T-helper 1 cell treated with Interleukin-12 subunit alpha and Interleukin-12 subunit beta and Interleukin-4 antibody, amounts not matched to agents 30 μg/mL and 1 μg/mL, for 36 hours (primary cell): ENCODE data around the gene TBC1D9.

Experiments used
- H3K27ac Mint-ChIP-seq: one replicate; pipeline ENCODE4 v1.8.0; 2021; ENCODE audit warnings: mild to moderate bottlenecking, mixed read lengths
- H3K27me3 Mint-ChIP-seq: one replicate; pipeline ENCODE4 v1.8.0; 2021; ENCODE audit warnings: low read depth, mixed read lengths
- H3K36me3 Mint-ChIP-seq: one replicate; pipeline ENCODE4 v1.8.0; 2021; ENCODE audit warnings: low read depth, mixed read lengths
- H3K4me1 Mint-ChIP-seq: one replicate; pipeline ENCODE4 v1.8.0; 2021; ENCODE audit warnings: low read depth, mixed read lengths
- H3K4me3 Mint-ChIP-seq: one replicate; pipeline ENCODE4 v1.8.0; 2021; ENCODE audit warnings: mild to moderate bottlenecking, moderate library complexity, mixed read lengths
- H3K9me3 Mint-ChIP-seq: one replicate; pipeline ENCODE4 v1.8.0; 2021; ENCODE audit warnings: mixed read lengths

The TBC1D9 gene

GRCh38 chr4:140595065-140595464, 161.1 kb downstream of the TBC1D9 start:
- no peak overlapping the region for H3K27ac Mint-ChIP-seq
- peaks cover 6% of the 10 kb centered on the region for H3K4me1 Mint-ChIP-seq
- no peak overlapping the region for H3K4me3 Mint-ChIP-seq
- H3K36me3 Mint-ChIP-seq, result no peaks in the 10 kb centered on the region
- peaks cover 36% of the 10 kb centered on the region for H3K27me3 Mint-ChIP-seq
- no peaks in the 10 kb centered on the region for H3K9me3 Mint-ChIP-seq

DNA sequence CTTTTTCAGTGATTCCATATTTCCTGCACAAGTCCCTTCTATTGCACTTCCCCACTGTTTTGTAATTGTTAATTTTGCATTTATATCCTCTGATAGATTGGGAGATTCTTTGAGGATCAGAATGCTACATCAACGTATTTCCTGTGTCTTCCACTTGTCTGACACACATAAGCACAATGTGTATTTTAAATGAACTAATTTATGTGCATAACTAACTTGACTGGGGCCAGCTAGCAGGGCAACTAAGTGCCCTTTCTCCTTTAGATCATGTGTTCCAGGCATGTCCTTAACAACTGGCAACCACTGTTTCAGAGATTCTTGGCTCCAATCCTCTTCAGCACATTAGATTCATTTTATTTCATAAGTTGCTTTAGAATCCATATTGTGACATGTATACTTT, 171.7 kb downstream of the TBC1D9 start:
- H3K36me3 Mint-ChIP-seq, result no peaks in the 10 kb centered on the region

GRCh38 chr4:140581078-140581477, 175.1 kb downstream of the TBC1D9 start:
- no peaks in the 10 kb centered on the region for H3K4me1 Mint-ChIP-seq

More for the DNA sequence above, 171.7 kb downstream of the TBC1D9 start:
- no peaks in the 10 kb centered on the region for H3K9me3 Mint-ChIP-seq
- H3K4me1 Mint-ChIP-seq, result no peaks in the 10 kb centered on the region
- no peak overlapping the region for H3K27ac Mint-ChIP-seq
- no peak overlapping the region for H3K4me3 Mint-ChIP-seq
- H3K27me3 Mint-ChIP-seq, result peaks cover 13% of the 10 kb centered on the region

GRCh38 chr4:140579278-140579677, 176.9 kb downstream of the TBC1D9 start:
- Mint-ChIP-seq H3K4me3 (no peak overlapping the region), H3K4me1 (no peaks in the 10 kb centered on the region), H3K9me3 (no peaks in the 10 kb centered on the region), H3K36me3 (no peaks in the 10 kb centered on the region), H3K27me3 (peaks cover 38% of the 10 kb centered on the region), H3K27ac (no peak overlapping the region)

More at GRCh38 chr4:140581078-140581477, 175.1 kb downstream of the TBC1D9 start:
- no peak overlapping the region for H3K4me3 Mint-ChIP-seq
- H3K9me3 Mint-ChIP-seq, result no peaks in the 10 kb centered on the region
- no peaks in the 10 kb centered on the region for H3K36me3 Mint-ChIP-seq
- no peak overlapping the region for H3K27ac Mint-ChIP-seq
- peaks cover 36% of the 10 kb centered on the region for H3K27me3 Mint-ChIP-seq

GRCh38 chr4:140575489-140575888, 180.7 kb downstream of the TBC1D9 start:
- H3K27ac Mint-ChIP-seq, result no peak overlapping the region
- no peak overlapping the region for H3K4me3 Mint-ChIP-seq
- H3K27me3 Mint-ChIP-seq, result peaks cover 57% of the 10 kb centered on the region
- no peaks in the 10 kb centered on the region for H3K36me3 Mint-ChIP-seq
- no peaks in the 10 kb centered on the region for H3K4me1 Mint-ChIP-seq
- peaks cover 3% of the 10 kb centered on the region for H3K9me3 Mint-ChIP-seq

GRCh38 chr4:140571620-140572019, 184.6 kb downstream of the TBC1D9 start:
- peaks cover 2% of the 10 kb centered on the region for H3K36me3 Mint-ChIP-seq
- peaks cover 44% of the 10 kb centered on the region for H3K27me3 Mint-ChIP-seq
- H3K27ac Mint-ChIP-seq, result no peak overlapping the region
- no peak overlapping the region for H3K4me3 Mint-ChIP-seq
- H3K9me3 Mint-ChIP-seq, result peaks cover 3% of the 10 kb centered on the region
- peaks cover 2% of the 10 kb centered on the region for H3K4me1 Mint-ChIP-seq
